Stimulated activated CD8-positive, alpha-beta memory T cell treated with anti-CD3 and anti-CD28 coated beads, Interleukin-15, amount 100 ng/mL, for 4 hours (primary cell): ENCODE measurements around the gene GNA15.
A peak's percentile ranks its signal among the peaks of the same experiment; 100 is the strongest.

Experiments
- DNase-seq, 2 donors: peaks; one replicate each; pipeline ENCODE4 v3.0.0-alpha.2; 2020; ENCODE audit warnings: low read depth in 2 of 2

GNA15 gene

GRCh38 chr19:3106509-3107141 lies 29.2 kb upstream of the GNA15 start:
- DNase-seq, result no peak

DNA sequence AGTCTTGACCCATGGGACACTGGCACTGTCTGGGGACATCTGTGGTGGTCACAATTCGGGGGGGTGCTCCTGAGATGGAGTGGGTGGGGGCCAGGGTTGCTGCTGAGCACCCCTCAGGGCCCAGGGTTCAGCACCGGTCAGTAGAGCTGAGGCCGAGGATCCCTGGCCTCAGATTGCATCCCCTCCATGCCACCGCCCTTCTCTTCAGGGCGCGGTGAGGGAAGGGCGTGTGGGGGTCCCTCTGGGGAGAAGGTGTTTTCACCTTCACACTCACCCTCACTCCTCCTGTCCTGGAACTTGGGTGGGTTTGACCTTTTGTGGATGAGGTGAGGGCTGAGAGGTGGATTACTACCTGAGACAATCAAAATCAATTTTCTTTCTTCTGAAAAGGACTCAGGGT lies 28.2 kb upstream of the GNA15 start:
- no peak for DNase-seq

DNA sequence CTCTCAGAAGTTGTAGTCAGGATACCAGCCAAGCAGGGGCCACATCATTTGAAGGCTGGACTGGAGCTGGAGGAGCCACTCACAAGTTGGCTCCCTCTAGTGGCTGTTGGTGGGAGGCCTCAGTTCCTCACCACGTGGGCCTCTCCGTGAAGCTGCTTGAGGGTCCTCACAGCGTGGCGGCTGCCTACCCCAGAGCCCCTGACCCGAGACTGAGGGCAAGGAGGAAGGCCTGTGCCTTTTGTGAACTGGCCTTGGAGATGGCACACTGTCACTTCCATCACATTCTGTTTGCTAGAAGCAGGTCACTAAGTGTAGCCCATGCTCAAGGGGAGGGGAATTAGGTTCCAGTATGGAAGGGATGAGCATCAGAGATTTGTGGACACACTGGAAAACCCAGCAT lies 27.1 kb upstream of the GNA15 start:
- DNase-seq, result peak; percentile 31 to 49

DNA sequence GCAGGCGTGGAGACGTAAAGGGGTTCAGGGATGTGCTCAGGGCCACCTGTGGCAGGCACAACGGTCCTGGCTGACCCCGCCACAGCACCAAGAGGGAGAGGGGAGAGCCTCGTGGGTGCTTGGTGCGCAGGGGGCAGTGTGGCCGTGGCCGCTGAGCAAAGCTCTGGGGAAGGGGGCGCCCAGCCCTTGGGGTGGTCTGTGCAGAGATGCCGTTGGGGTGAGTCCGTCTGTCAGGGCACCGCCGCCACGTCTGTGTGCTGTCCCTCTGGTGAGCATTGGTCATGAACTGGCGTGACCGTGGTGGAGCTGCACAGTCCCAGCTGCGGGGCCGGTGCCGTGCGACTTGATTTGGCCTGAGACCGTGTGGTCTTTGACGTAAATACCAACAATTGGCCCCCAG lies 26.3 kb upstream of the GNA15 start:
- no peak for DNase-seq

DNA sequence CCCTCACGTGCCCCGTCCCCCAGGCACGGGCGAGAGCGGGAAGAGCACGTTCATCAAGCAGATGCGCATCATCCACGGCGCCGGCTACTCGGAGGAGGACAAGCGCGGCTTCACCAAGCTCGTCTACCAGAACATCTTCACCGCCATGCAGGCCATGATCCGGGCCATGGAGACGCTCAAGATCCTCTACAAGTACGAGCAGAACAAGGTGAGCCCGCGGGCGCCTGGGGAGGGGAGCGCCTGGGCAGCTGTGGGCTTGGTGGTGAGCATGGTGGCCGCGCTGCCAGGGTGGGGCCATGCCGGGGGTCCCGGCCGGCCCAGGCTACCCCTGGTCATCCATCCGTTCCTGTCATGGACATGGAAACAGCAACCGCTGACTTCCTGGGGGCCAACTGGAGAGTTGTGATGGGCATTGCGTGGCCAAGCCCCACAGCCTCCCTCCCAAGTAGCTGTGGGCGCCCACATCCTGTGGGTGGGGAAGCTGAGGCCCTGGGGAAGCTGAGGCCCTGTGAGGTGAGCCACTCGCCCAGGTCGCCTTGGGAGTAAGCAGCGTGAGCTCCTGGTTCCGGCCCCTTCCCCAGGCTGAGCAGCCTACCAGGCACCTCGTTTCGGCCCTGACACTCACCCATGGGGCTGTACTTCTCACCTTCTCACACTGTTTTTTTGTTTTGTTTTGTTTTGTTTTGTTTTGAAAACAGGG lies 25.6 kb upstream of the GNA15 start:
- no peak for DNase-seq

GRCh38 chr19:3111586-3112247 lies 24.1 kb upstream of the GNA15 start:
- no peak for DNase-seq

DNA sequence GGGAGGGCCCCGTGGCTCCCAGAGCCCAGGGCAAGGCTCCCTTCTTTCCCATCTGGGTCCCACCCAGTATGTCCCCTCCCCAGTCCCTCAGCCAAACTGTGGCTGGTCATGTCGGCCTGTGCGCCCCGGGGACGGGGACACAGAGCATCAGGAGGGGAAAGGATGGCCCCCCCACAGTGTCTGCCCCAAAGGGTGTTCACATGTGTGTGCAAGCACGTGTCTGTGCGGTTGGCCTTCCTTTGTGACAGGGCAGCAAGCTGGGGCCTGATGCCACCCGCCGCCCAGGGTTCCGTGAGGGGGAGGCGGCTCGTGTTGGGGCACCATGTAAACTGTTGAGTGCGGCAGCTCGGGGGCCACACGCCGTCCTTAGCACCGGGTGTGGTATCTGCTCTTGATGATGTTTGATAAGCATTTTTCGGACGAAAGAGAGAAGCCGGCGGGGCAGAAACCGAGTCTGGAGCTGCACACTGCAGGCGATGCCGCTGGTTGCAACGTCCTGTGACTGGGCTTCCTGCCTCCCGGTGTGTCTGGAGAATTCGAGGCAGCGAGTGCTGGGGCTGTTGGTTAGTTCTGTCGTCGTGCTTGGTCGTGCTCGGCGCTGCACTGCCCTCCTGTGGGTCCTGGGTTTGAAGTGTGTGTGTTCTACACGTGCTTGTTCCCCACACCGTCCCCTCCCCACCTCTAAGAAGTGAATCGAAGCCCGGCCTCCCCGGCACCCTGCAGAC lies 23.3 kb upstream of the GNA15 start:
- DNase-seq, result no peak

DNA sequence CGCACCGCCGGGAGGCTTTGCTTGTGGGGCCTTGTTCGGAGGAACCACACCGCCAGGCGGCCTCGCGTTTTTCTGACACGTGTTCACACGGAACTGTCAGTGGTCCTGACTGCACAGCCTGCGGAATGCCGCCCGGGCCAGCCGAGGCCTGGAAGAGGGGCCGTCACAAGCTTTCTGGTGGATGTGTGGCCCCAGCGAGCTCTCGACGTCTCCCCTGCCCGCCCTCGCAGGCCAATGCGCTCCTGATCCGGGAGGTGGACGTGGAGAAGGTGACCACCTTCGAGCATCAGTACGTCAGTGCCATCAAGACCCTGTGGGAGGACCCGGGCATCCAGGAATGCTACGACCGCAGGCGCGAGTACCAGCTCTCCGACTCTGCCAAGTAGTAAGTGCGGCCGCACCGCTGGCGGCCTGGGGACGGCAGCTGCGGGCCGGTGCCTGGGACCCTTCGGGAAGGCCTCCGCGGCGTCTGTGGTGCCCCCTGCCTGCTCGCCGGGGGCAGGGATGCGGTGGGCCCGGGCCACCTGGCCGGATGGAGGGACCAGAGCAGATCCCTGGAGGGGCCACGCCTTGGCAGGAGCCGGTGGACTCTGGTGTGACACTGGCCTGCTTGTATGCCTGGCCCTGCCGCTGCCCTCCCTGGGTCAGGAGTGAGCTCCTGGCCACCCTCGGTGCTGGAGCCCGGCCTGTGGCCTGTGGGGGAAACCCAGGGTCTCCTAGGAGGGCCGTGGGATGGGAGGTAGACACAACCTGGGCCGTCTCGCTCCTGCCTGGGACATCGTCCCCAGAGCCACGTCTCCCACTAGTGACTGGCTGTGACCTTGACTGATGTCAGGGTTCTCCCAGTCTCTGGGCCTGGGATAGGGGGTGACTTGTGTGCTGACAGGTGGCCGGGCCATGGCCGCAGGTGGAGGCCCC lies 22.5 kb upstream of the GNA15 start:
- no peak for DNase-seq

GRCh38 chr19:3114018-3114726 lies 21.7 kb upstream of the GNA15 start:
- no peak for DNase-seq

DNA sequence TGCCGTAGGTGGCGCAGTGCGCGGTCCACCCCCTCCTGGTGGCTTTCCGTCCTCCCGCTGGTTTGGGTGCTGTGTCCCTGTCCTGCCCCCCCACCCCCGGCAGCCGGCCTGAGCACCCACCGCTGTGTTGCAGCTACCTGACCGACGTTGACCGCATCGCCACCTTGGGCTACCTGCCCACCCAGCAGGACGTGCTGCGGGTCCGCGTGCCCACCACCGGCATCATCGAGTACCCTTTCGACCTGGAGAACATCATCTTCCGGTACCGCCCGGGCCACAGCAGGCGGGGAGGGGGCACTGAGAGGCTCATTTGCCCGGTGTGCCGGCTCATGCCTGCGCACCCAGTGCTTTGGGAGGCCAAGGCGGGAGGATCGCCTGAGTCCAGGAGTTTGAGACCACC lies 21.0 kb upstream of the GNA15 start:
- DNase-seq, result no peak

GRCh38 chr19:3115411-3115810 lies 20.4 kb upstream of the GNA15 start:
- no peak for DNase-seq

DNA sequence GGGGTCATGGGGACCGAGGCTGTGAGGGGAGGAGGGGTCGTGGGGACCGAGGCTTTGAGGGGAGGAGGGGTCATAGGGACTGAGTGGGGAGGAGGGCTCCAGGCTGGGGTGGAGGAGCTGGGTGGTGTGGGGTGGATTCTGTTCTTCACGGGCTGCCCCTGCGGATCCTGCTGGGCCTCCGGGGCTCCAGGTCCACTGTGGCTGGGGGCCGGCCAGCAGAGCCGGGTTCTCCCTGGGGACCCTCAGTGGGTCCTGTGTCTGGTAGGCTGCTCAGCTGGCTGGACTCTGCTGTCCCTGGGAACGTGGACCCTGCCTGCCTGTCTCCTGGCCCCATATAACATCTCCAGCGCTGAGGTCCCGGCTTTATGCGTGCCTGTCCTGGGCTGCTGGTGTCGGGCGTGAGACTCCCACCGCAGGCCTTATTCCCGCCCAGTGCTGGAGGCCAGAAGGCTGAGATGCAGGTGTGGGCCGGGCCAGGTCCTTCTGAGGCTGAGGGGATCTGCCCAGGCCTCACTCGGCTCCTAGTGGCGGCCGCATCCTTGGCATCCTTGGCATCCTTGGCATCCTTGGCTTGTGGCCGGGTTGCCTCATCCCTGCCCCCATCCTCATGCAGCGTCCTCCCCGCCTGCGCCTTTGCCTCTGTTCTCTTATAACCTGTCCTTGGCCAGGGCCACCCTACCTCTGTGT lies 19.8 kb upstream of the GNA15 start:
- no peak for DNase-seq

DNA sequence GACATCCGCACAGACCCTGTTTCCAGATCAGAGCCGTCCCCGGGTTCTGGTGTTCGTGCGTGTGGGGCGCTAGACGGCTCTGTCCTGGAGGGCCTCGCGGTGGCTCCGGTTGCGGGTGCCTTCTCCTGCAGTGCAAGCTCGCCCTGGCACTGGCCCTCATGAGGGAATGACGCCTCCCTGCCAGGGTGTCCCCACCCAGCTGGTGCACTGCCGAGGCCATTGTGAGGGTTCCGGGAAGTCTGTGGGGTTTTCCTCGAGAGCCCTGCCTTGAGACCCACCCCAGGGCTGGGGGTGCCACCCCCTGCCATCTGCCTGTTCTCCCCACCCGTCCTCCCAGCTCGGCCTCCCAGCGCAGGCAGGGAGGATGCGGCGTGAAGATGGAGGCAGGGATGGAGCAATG lies 19.2 kb upstream of the GNA15 start:
- DNase-seq, result no peak

- DNase-seq, result no peak
Observed at GRCh38 chr19:3117716-3118115, 18.1 kb upstream of the GNA15 start.

- DNase-seq, result no peak
Observed at GRCh38 chr19:3118232-3119070, 17.4 kb upstream of the GNA15 start.

- DNase-seq, result no peak
Observed at GRCh38 chr19:3119071-3119595, 16.7 kb upstream of the GNA15 start.

- DNase-seq, result no peak
Observed at GRCh38 chr19:3119693-3120380, 16.0 kb upstream of the GNA15 start.

DNA sequence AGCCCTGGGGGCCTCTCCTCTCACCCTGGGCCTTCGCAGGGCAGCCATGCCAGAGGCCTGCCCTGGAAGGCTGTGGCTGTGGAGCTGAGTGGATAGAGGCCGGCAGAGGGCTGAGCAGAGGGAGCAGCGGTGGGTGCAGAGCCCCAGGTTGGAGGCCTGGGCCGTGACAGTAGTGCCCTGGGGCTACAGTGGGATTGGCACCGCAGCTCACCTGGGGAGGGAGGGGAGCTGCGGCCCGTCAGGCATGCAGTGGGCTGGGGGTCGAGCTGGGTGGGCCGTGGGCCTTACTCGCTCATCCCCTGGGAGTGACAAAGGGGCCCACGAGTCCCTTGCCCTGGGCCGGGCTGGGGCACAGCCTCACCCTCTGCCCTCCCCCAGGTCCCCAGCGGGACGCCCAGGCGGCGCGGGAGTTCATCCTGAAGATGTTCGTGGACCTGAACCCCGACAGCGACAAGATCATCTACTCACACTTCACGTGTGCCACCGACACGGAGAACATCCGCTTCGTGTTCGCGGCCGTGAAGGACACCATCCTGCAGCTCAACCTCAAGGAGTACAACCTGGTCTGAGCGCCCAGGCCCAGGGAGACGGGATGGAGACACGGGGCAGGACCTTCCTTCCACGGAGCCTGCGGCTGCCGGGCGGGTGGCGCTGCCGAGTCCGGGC lies 15.1 kb upstream of the GNA15 start:
- no peak for DNase-seq
